Spleen (tissue), 7 donors: ENCODE results near the gene IGF2R.

Experiments used
- CTCF ChIP-seq, 11 experiments: fragments of 200-600 bp in 7 of 11; fragments of 450-650 bp in 4 of 11; sonication (generic) in 4 of 11; IDR thresholded peaks in 8 of 11; conservative IDR thresholded peaks in 3 of 11; 1 replicate in 7 of 11; 2 replicates in 4 of 11; pipeline versions ENCODE4 v1.4.0 to v1.8.0; 2016 to 2021; ENCODE audit warnings: antibody characterized with exemption in 11 of 11, inconsistent platforms in 4 of 11, mild to moderate bottlenecking in 1 of 11
- POLR2A ChIP-seq, 3 donors: fragments of 450-650 bp; IDR thresholded peaks; one replicate each; pipeline ENCODE4 v1.5.1; 2017; ENCODE audit warnings: antibody characterized with exemption in 3 of 3, mild to moderate bottlenecking in 1 of 3
- POLR2AphosphoS5 ChIP-seq, 3 donors: sonication (generic); formaldehyde crosslinking; IDR thresholded peaks; one replicate each; pipeline ENCODE4 v1.5.1; 2017; ENCODE audit warnings: antibody characterized with exemption in 3 of 3
- donor health status: DM: no; HTN: no; CAD: no; lungs with moderate emphysema.
- donor health status: DM: no; HTN: no; CAD: no.
- donor health status: DM: no; HTN: no; CAD: no.

- TF ChIP-seq CTCF (IDR thresholded peaks at IDR 0.05 in 8 of 11, conservative IDR thresholded peaks at IDR 0.05 in 3 of 11) (no peak), POLR2A (IDR thresholded peaks at IDR 0.05) (no peak), POLR2AphosphoS5 (IDR thresholded peaks at IDR 0.05) (peak in 1 of 3 donors; percentile 27)
Measured at GRCh38 chr6:160118620-160119229, 149.8 kb downstream of the IGF2R start.
